Glutamatergic neuron (in vitro differentiated cells): ENCODE data around the gene CAMTA1. TPM values are rescaled to one million over a fixed set of nuclear protein-coding genes. Genes with fewer than 3 reads are reported as not detected.

ENCODE experiments used
- DNase-seq: peaks from one replicate; pipeline ENCODE4 v3.0.0; 2022
- H3K27ac Mint-ChIP-seq: one replicate; pipeline ENCODE4 v1.8.0; 2020; ENCODE audit warnings: mild to moderate bottlenecking, mixed read lengths, inconsistent platforms; ENCODE audit not compliant: unreplicated experiment
- H3K27me3 Mint-ChIP-seq: one replicate; pipeline ENCODE4 v1.8.0; 2020; ENCODE audit warnings: mild to moderate bottlenecking, moderate library complexity, mixed read lengths, inconsistent platforms; ENCODE audit not compliant: unreplicated experiment
- H3K36me3 Mint-ChIP-seq: one replicate; pipeline ENCODE4 v1.8.0; 2020; ENCODE audit warnings: mild to moderate bottlenecking, mixed read lengths, inconsistent platforms; ENCODE audit not compliant: unreplicated experiment
- H3K4me1 Mint-ChIP-seq: one replicate; pipeline ENCODE4 v1.8.0; 2020; ENCODE audit warnings: mild to moderate bottlenecking, low read depth, mixed read lengths, inconsistent platforms; ENCODE audit not compliant: unreplicated experiment
- H3K4me3 Mint-ChIP-seq: one replicate; pipeline ENCODE4 v1.8.0; 2020; ENCODE audit warnings: mild to moderate bottlenecking, mixed read lengths, inconsistent platforms; ENCODE audit not compliant: unreplicated experiment
- H3K9me3 Mint-ChIP-seq: one replicate; pipeline ENCODE4 v1.8.0; 2020; ENCODE audit warnings: mild to moderate bottlenecking, moderate library complexity, mixed read lengths, inconsistent platforms; ENCODE audit not compliant: unreplicated experiment
- CTCF ChIP-seq: fragments of 200-600 bp; sonication (generic); IDR thresholded peaks from one replicate; pipeline ENCODE4 v1.5.0; 2021; ENCODE audit not compliant: partially characterized antibody, unreplicated experiment
- total RNA-seq: library from RNA; stranded (reverse); fragmentation: NEBNext Ultra II Directional; extraction: Animal tissue kit (Norgen Biotek cat#: 25700); gene quantifications from one replicate; pipeline ENCODE4 v1.2.1, GENCODE V29; 2021; ENCODE audit not compliant: unreplicated experiment

Gene CAMTA1
- total RNA-seq, 1 donor from 2014 or later: 77.2 TPM

DNA sequence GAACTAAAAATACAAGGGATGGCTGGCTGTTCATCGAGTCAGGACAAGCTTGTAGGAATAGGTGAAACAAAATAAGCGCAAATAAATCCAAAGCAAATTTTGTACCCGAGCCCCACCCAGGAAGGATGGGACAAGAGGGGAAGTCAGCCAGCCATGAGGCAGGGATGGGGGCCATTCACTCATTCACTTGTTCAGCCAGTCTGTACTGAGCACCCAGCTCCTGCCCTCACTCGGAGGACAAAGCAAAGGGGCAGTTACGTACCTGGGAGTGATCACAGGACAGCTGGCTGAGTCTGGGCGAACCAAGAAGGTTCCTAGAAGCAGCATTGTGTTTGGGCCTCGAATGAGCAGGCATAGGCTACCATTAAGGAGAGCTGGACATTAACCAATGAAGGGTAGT, 891.9 kb downstream of the CAMTA1 start:
- peaks cover 7% of the 10 kb centered on the region for H3K9me3 Mint-ChIP-seq
- no peak overlapping the region for H3K27ac Mint-ChIP-seq
- TF ChIP-seq CTCF: no peak
- peaks cover 10% of the 10 kb centered on the region for H3K36me3 Mint-ChIP-seq
- no peak overlapping the region for H3K4me3 Mint-ChIP-seq
- H3K4me1 Mint-ChIP-seq: no peaks in the 10 kb centered on the region
- peaks cover 5% of the 10 kb centered on the region for H3K27me3 Mint-ChIP-seq
- DNase-seq: no peak

DNA sequence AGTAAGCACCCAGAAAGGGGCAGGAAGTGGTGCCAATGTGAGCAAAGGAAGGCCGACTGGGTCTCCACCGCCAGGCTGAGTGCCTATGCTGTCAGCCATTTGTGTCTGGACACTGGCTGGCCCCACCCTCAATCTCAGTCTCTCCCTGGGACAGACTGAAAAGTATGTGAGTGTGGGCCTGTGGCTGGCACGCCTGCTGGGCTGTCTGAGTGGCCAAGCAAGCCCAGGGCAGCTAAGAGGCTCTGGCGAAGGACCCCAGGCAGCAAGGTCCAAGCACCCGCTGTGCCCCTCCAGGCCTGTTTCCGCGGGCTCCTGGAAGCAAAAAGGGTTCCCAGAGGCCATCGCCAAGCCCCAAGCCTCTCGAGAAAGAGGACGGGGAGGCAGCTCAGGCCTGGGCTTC, 892.6 kb downstream of the CAMTA1 start:
- Mint-ChIP-seq H3K4me1 (no peaks in the 10 kb centered on the region), H3K27me3 (peaks cover 5% of the 10 kb centered on the region), H3K9me3 (peaks cover 7% of the 10 kb centered on the region), H3K4me3 (no peak overlapping the region), H3K36me3 (peaks cover 10% of the 10 kb centered on the region), H3K27ac (no peak overlapping the region)
- DNase-seq: no peak
- TF ChIP-seq CTCF: no peak

- H3K36me3 Mint-ChIP-seq: peaks cover 10% of the 10 kb centered on the region
- H3K27me3 Mint-ChIP-seq: peaks cover 5% of the 10 kb centered on the region
- no peak for DNase-seq
- H3K4me3 Mint-ChIP-seq: no peak overlapping the region
- H3K4me1 Mint-ChIP-seq: no peaks in the 10 kb centered on the region
- H3K9me3 Mint-ChIP-seq: peaks cover 7% of the 10 kb centered on the region
- no peak overlapping the region for H3K27ac Mint-ChIP-seq
- TF ChIP-seq CTCF: no peak
Measured at GRCh38 chr1:7678491-7679158, 893.4 kb downstream of the CAMTA1 start.

- no peak for TF ChIP-seq CTCF
- peaks cover 6% of the 10 kb centered on the region for H3K27me3 Mint-ChIP-seq
- H3K4me1 Mint-ChIP-seq: no peaks in the 10 kb centered on the region
- no peak overlapping the region for H3K27ac Mint-ChIP-seq
- H3K36me3 Mint-ChIP-seq: peaks cover 10% of the 10 kb centered on the region
- no peak for DNase-seq
- H3K9me3 Mint-ChIP-seq: peaks cover 5% of the 10 kb centered on the region
- H3K4me3 Mint-ChIP-seq: no peak overlapping the region
Measured at GRCh38 chr1:7679159-7679872, 894.1 kb downstream of the CAMTA1 start.

GRCh38 chr1:7679873-7680206, 894.6 kb downstream of the CAMTA1 start:
- TF ChIP-seq CTCF: no peak
- Mint-ChIP-seq H3K36me3 (peaks cover 11% of the 10 kb centered on the region), H3K4me3 (no peak overlapping the region), H3K27ac (no peak overlapping the region), H3K27me3 (peaks cover 2% of the 10 kb centered on the region), H3K9me3 (peaks cover 7% of the 10 kb centered on the region), H3K4me1 (no peaks in the 10 kb centered on the region)
- no peak for DNase-seq
